Colonic mucosa (tissue), 4 donors: ENCODE data around the gene MPHOSPH8. TPM values are rescaled to one million over a fixed set of nuclear protein-coding genes. Genes with fewer than 3 reads are reported as not detected.

Source experiments
- DNase-seq: peaks from one replicate; pipeline ENCODE4 v3.0.0-alpha.2; 2020
- H3K27ac ChIP-seq: fragments of 200-600 bp; one replicate; pipeline ENCODE4 v1.8.0; 2021
- H3K27me3 ChIP-seq: fragments of 200-600 bp; one replicate; pipeline ENCODE4 v1.8.0; 2021
- H3K36me3 ChIP-seq: fragments of 200-600 bp; one replicate; pipeline ENCODE4 v1.8.0; 2021
- H3K4me1 ChIP-seq: fragments of 200-600 bp; one replicate; pipeline ENCODE4 v1.8.0; 2021; ENCODE audit warnings: mild to moderate bottlenecking
- H3K4me3 ChIP-seq: fragments of 200-600 bp; one replicate; pipeline ENCODE4 v1.8.0; 2021
- H3K9ac ChIP-seq, 2 donors: one replicate each; pipeline ENCODE4 v1.7.0; 2013; ENCODE audit warnings: control low read depth in 2 of 2, low read depth in 2 of 2, low read length in 2 of 2
- H3K9me3 ChIP-seq: fragments of 200-600 bp; one replicate; pipeline ENCODE4 v1.8.0; 2021
- CTCF ChIP-seq: fragments of 200-600 bp; IDR thresholded peaks from one replicate; pipeline ENCODE4 v1.8.0; 2022; ENCODE audit warnings: antibody characterized with exemption, mild to moderate bottlenecking
- intact Hi-C: fragments of 100-400 bp; cut with DNase I; formaldehyde crosslinking; loops from one replicate; pipeline ENCODE4 v1.14.1; 2022
- total RNA-seq, 2 donors: library from RNA; stranded (reverse); fragmentation: NEBNext Ultra II Directional in 1 of 2; extraction: Animal tissue kit (Norgen Biotek cat#: 25700) in 1 of 2; gene quantifications; one replicate each; pipeline ENCODE4 v1.2.1, GENCODE V29; 2021
- donor health status: healthy.
- donor health status: DM: no; HTN: no; CAD: no.
- donor health status: DM: no; HTN: no; CAD: no.

Gene MPHOSPH8
- total RNA-seq, 2 donors from 2014 or later, result 23.8 to 34.1 TPM

GRCh38 chr13:19663416-19663979, 30.0 kb downstream of the MPHOSPH8 start:
- no peaks in the 10 kb centered on the region for H3K9me3 ChIP-seq
- intact Hi-C loops, result no loop called here

GRCh38 chr13:19664481-19665230, 31.2 kb downstream of the MPHOSPH8 start:
- Histone ChIP-seq H3K36me3 (no peaks in the 10 kb centered on the region), H3K27me3 (no peaks in the 10 kb centered on the region), H3K4me1 (no peaks in the 10 kb centered on the region), H3K9ac (no peak overlapping the region), H3K27ac (no peak overlapping the region), H3K9me3 (no peaks in the 10 kb centered on the region), H3K4me3 (no peak overlapping the region)
- intact Hi-C loops, result no loop called here
- DNase-seq, result no peak
- no peak for TF ChIP-seq CTCF

More at GRCh38 chr13:19663416-19663979, 30.0 kb downstream of the MPHOSPH8 start:
- H3K27me3 ChIP-seq, result no peaks in the 10 kb centered on the region
- H3K27ac ChIP-seq, result no peak overlapping the region
- H3K4me1 ChIP-seq, result no peaks in the 10 kb centered on the region
- no peak for TF ChIP-seq CTCF
- no peak overlapping the region for H3K4me3 ChIP-seq
- no peaks in the 10 kb centered on the region for H3K36me3 ChIP-seq
- no peak for DNase-seq
- no peak overlapping the region for H3K9ac ChIP-seq

DNA sequence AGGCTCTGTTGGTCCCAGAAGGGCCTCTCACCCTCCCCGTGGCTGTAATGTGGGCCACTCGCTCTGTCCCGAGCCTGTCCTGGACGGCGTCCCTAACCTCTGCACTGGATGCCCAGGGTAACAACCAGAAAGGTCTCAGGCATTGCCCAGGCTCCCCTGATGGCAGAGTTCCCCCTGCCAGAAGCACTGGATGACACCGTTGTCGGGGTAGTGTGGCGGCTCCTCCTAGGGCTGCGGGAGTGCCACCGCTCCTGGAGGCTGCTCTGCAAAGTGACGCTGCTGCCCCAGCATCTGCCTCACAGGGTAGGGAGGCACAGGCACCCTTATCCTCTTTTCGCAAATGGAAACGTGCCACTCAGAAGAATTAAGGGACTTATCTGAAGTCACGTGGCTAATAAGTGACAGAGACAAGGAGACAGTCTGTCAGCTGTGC, 32.0 kb downstream of the MPHOSPH8 start:
- Histone ChIP-seq H3K9ac (no peak overlapping the region), H3K4me1 (no peaks in the 10 kb centered on the region), H3K9me3 (no peaks in the 10 kb centered on the region), H3K27me3 (no peaks in the 10 kb centered on the region), H3K36me3 (no peaks in the 10 kb centered on the region), H3K4me3 (no peak overlapping the region), H3K27ac (no peak overlapping the region)
- intact Hi-C loops, result no loop called here
- no peak for TF ChIP-seq CTCF
- DNase-seq, result no peak

GRCh38 chr13:19668778-19669177, 35.3 kb downstream of the MPHOSPH8 start:
- Histone ChIP-seq H3K4me1 (no peaks in the 10 kb centered on the region), H3K36me3 (no peaks in the 10 kb centered on the region), H3K27me3 (no peaks in the 10 kb centered on the region), H3K9ac (no peak overlapping the region), H3K9me3 (no peaks in the 10 kb centered on the region), H3K27ac (no peak overlapping the region), H3K4me3 (no peak overlapping the region)
- DNase-seq, result no peak
- intact Hi-C loops, result no loop called here
- no peak for TF ChIP-seq CTCF

GRCh38 chr13:19670147-19670546, 36.7 kb downstream of the MPHOSPH8 start:
- no peak for DNase-seq
- TF ChIP-seq CTCF, result no peak
- H3K4me1 ChIP-seq, result no peaks in the 10 kb centered on the region
- no peak overlapping the region for H3K9ac ChIP-seq
- H3K4me3 ChIP-seq, result no peak overlapping the region
- no peak overlapping the region for H3K27ac ChIP-seq
- no peaks in the 10 kb centered on the region for H3K9me3 ChIP-seq
- no peaks in the 10 kb centered on the region for H3K27me3 ChIP-seq
- intact Hi-C loops, result no loop called here
- no peaks in the 10 kb centered on the region for H3K36me3 ChIP-seq
